GM12878 (cell line): ENCODE measurements around the gene GCH1. TPM values are rescaled to one million over a fixed set of nuclear protein-coding genes. Genes with fewer than 3 reads are reported as not detected.

Source experiments
- ATAC-seq: fragments of 200-7000 bp; cut with Tn5 transposase; 3 replicates; pipeline ENCODE4 v1.9.1; 2020; ENCODE audit warnings: mild to moderate bottlenecking, moderate library complexity
- BruUV-seq: library from RNA; stranded (reverse); fragments of 400-500 nt; replicated peaks from 2 replicates; lab custom pipeline; 2021; lab: Mats Ljungman, UMichigan
- CTCF ChIA-PET: fragments of 300-600 bp; sonication (Branson Sonifier 250); formaldehyde crosslinking; extraction: SDS; loops from one replicate; lab custom pipeline; 2021; ENCODE audit warnings: inconsistent platforms; lab: Yijun Ruan, JAX
- POLR2A ChIA-PET: fragments of 350-600 bp; formaldehyde crosslinking; extraction: SDS; loops from one replicate; lab custom pipeline; 2021; ENCODE audit warnings: inconsistent platforms; lab: Charles Lee
- RAD21 ChIA-PET: fragments of 300-600 bp; sonication (Branson Sonifier 250); formaldehyde crosslinking; loops from one replicate; lab custom pipeline; 2023; ENCODE audit warnings: antibody characterized with exemption; ENCODE audit not compliant: unreplicated experiment; lab: Charles Lee
- SMC1A ChIA-PET: fragments of 300-600 bp; sonication (Branson Sonifier 250); formaldehyde crosslinking; loops from one replicate; lab custom pipeline; 2023; ENCODE audit not compliant: unreplicated experiment, uncharacterized antibody; lab: Charles Lee
- DNase-seq: peaks from one replicate; pipeline ENCODE4 v3.0.0-alpha.2; 2011; ENCODE audit warnings: low read depth, low spot score
- FAIRE-seq: peaks from 3 replicates; lab custom pipeline; 2011; peaks lifted over from hg19 to GRCh38; lab: Jason Lieb, UNC
- H2AFZ ChIP-seq: 2 replicates; pipeline ENCODE4 v1.6.0; 2011; ENCODE audit warnings: low read depth, low read length, control low read depth; ENCODE audit not compliant: control insufficient read depth
- H3K27ac ChIP-seq: 2 replicates; pipeline ENCODE4 v1.5.1; 2011; ENCODE audit warnings: control low read depth; ENCODE audit not compliant: control insufficient read depth, insufficient read depth
- H3K27me3 ChIP-seq, 2 experiments: replicated peaks in 1 of 2; 2 replicates each; pipeline versions ENCODE4 v1.6.0 to v1.6.1; 2011; ENCODE audit warnings: low read length in 1 of 2; ENCODE audit not compliant: control insufficient read depth in 2 of 2, insufficient read depth in 2 of 2
- H3K36me3 ChIP-seq, 2 experiments: 2 replicates each; pipeline ENCODE4 v1.5.1; 2011; ENCODE audit warnings: low read length in 1 of 2; ENCODE audit not compliant: control insufficient read depth in 2 of 2, insufficient read depth in 2 of 2
- H3K4me1 ChIP-seq: 2 replicates; pipeline ENCODE4 v1.6.1; 2011; ENCODE audit warnings: mild to moderate bottlenecking, low read length, moderate library complexity, mixed read lengths; ENCODE audit not compliant: control insufficient read depth, insufficient read depth
- H3K4me2 ChIP-seq: 2 replicates; pipeline ENCODE4 v1.6.0; 2011; ENCODE audit warnings: control low read depth; ENCODE audit not compliant: control insufficient read depth, insufficient read depth
- H3K4me3 ChIP-seq: fragments of 200-600 bp; sonication (generic); 2 replicates; pipeline ENCODE4 v1.5.1; 2016
- H3K79me2 ChIP-seq: 2 replicates; pipeline ENCODE4 v1.6.0; 2011; ENCODE audit warnings: low read length; ENCODE audit not compliant: control insufficient read depth, insufficient read depth
- H3K9ac ChIP-seq: 2 replicates; pipeline ENCODE4 v1.8.0; 2011; ENCODE audit warnings: low read length, control low read depth, mixed read lengths; ENCODE audit not compliant: control insufficient read depth, insufficient read depth
- H3K9me3 ChIP-seq: replicated peaks from 3 replicates; pipeline ENCODE4 v1.5.1; 2011; ENCODE audit warnings: mild to moderate bottlenecking, low read length; ENCODE audit not compliant: control insufficient read depth, insufficient read depth
- H4K20me1 ChIP-seq: 2 replicates; pipeline ENCODE4 v1.6.0; 2011; ENCODE audit not compliant: control insufficient read depth, insufficient read depth
- CBX3 ChIP-seq: fragments of 200-600 bp; sonication (generic); IDR thresholded peaks from 2 replicates; pipeline ENCODE4 v1.6.1; 2016; ENCODE audit warnings: low read depth, borderline replicate concordance
- KLF5 ChIP-seq: fragments of 450-650 bp; IDR thresholded peaks from 2 replicates; pipeline ENCODE4 v1.6.1; 2014; ENCODE audit warnings: mild to moderate bottlenecking; ENCODE audit not compliant: partially characterized antibody
- PML ChIP-seq: IDR thresholded peaks from 2 replicates; pipeline ENCODE4 v1.6.1; 2012; ENCODE audit warnings: low read length, inconsistent platforms
- RAD21 ChIP-seq: IDR thresholded peaks from 2 replicates; pipeline ENCODE4 v1.6.1; 2011; ENCODE audit warnings: mild to moderate bottlenecking, low read depth, low read length, moderate library complexity; ENCODE audit not compliant: insufficient read depth
- SMC3 ChIP-seq: IDR thresholded peaks from 2 replicates; pipeline ENCODE4 v1.6.1; 2011; ENCODE audit warnings: low read length, improper control_type of control experiment, borderline replicate concordance
- TAF1 ChIP-seq: IDR thresholded peaks from 2 replicates; pipeline ENCODE4 v1.6.1; 2011; ENCODE audit warnings: mild to moderate bottlenecking, low read depth, low read length, borderline replicate concordance
- TBL1XR1 ChIP-seq: IDR thresholded peaks from 2 replicates; pipeline ENCODE4 v1.6.1; 2012; ENCODE audit warnings: low read depth, low read length, improper control_type of control experiment
- TCF12 ChIP-seq: IDR thresholded peaks from 2 replicates; pipeline ENCODE4 v1.6.1; 2011; ENCODE audit warnings: low read depth, mild to moderate bottlenecking, low read length
- ZSCAN29 ChIP-seq: fragments of 450-650 bp; IDR thresholded peaks from 2 replicates; pipeline ENCODE4 v1.6.1; 2017; ENCODE audit warnings: mild to moderate bottlenecking, moderate library complexity
- in situ Hi-C: fragments of 300-500 bp; cut with MboI; formaldehyde crosslinking; loops from 9 replicates; pipeline ENCODE4 v1.14.3; 2018; ENCODE audit warnings: mixed read lengths
- intact Hi-C: fragments of 100-400 bp; cut with micrococcal nuclease; formaldehyde crosslinking; loops from one replicate; pipeline ENCODE4 v1.14.2; 2022; ENCODE audit not compliant: unreplicated experiment
- polyA plus RNA-seq, 11 experiments: library from polyadenylated mRNA; depleted of rRNA in 4 of 11; unstranded in 6 of 11; stranded (reverse) in 5 of 11; fragments of >200 nt; fragmentation: Nextera tagmentation in 4 of 11; fragmentation: Illumina TruSeq in 1 of 11; extraction: Ambion mirVana in 4 of 11; extraction: Trizol in 1 of 11; gene quantifications; 1 replicate in 1 of 11; 2 replicates in 10 of 11; pipeline versions ENCODE4 v1.2.1 to v1.2.3, GENCODE V29; 2011 to 2016; ENCODE audit warnings: inconsistent platforms in 2 of 11, missing spikeins in 2 of 11, low read depth in 1 of 11
- total RNA-seq, 4 experiments: library from RNA; depleted of rRNA in 3 of 4; stranded (reverse); fragments of >200 nt in 3 of 4; fragmentation: Illumina TruSeq in 1 of 4; extraction: Trizol in 1 of 4; gene quantifications; 2 replicates each; pipeline versions ENCODE4 v1.2.1 to v1.2.3, GENCODE V29; 2013 to 2021
- TF ChIP-seq, protein P1 (sequence below): fragments of 450-650 bp; IDR thresholded peaks from 2 replicates; pipeline ENCODE4 v1.6.1; 2016; ENCODE audit warnings: mild to moderate bottlenecking, moderate library complexity, borderline replicate concordance
- TF ChIP-seq, protein P2 (sequence below): fragments of 450-650 bp; formaldehyde crosslinking; IDR thresholded peaks from 2 replicates; pipeline ENCODE4 v1.4.0; 2020; ENCODE audit warnings: mild to moderate bottlenecking, moderate library complexity
- TF ChIP-seq, protein P3 (sequence below): fragments of 450-650 bp; IDR thresholded peaks from 2 replicates; pipeline ENCODE4 v1.6.1; 2017; ENCODE audit warnings: low read depth, mild to moderate bottlenecking, moderate library complexity
- TF ChIP-seq, protein P4 (sequence below): IDR thresholded peaks from 2 replicates; pipeline ENCODE4 v1.6.1; 2012; ENCODE audit warnings: low read depth, low read length, improper control_type of control experiment

Gene GCH1
- total and polyA plus RNA-seq, 10 of the 15 experiments (the other 5 are each of a cell fraction or from before 2014, with no cell fraction given), result 25.1 to 37.0 (median 33.8) TPM

DNA sequence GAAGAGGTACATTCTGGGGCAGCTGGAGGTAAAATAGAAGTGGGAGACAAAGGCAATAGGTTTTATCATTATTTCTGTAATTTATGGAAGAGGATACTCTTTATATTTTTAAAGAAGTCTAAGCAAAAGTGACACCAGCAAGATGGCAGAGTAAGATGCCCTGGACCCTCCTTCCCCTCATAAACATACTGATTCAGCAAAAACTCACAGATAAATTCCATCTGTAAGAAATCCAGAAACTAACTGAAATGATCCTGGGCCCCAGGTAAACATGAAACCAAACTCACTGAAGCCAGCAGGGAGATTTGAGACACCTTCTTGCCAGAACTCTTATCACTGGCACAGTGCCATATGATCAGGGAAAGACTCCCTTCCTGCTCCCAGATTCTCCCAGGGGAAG lies 79.9 kb downstream of the GCH1 start:
- DNase-seq (no peak), FAIRE-seq (no peak), ATAC-seq (no peak)
- no peak overlapping the region for H3K27ac ChIP-seq
- ChIA-PET SMC1A (interaction anchor here (1.2 kb wide), 1 partner anchor 23 kb away, joined by 3 read pairs; no protein-coding TSS in a partner anchor), POLR2A (no interaction called here), CTCF (no interaction called here), RAD21 (no interaction called here)
- H3K27me3 ChIP-seq, result no peaks in the 10 kb centered on the region; a peak in 1 of 4 replicates
- in situ Hi-C loops, result no loop called here
- no peaks in the 10 kb centered on the region for H3K36me3 ChIP-seq
- peaks cover 4% of the 10 kb centered on the region; the same call in 2 of the 3 replicates for H3K9me3 ChIP-seq
- intact Hi-C loops, result no loop called here
- no peaks in the 10 kb centered on the region for H3K4me1 ChIP-seq
- no peak overlapping the region for H2AFZ ChIP-seq
- TF ChIP-seq TAF1, result no peak
- TF ChIP-seq, protein P1, sequence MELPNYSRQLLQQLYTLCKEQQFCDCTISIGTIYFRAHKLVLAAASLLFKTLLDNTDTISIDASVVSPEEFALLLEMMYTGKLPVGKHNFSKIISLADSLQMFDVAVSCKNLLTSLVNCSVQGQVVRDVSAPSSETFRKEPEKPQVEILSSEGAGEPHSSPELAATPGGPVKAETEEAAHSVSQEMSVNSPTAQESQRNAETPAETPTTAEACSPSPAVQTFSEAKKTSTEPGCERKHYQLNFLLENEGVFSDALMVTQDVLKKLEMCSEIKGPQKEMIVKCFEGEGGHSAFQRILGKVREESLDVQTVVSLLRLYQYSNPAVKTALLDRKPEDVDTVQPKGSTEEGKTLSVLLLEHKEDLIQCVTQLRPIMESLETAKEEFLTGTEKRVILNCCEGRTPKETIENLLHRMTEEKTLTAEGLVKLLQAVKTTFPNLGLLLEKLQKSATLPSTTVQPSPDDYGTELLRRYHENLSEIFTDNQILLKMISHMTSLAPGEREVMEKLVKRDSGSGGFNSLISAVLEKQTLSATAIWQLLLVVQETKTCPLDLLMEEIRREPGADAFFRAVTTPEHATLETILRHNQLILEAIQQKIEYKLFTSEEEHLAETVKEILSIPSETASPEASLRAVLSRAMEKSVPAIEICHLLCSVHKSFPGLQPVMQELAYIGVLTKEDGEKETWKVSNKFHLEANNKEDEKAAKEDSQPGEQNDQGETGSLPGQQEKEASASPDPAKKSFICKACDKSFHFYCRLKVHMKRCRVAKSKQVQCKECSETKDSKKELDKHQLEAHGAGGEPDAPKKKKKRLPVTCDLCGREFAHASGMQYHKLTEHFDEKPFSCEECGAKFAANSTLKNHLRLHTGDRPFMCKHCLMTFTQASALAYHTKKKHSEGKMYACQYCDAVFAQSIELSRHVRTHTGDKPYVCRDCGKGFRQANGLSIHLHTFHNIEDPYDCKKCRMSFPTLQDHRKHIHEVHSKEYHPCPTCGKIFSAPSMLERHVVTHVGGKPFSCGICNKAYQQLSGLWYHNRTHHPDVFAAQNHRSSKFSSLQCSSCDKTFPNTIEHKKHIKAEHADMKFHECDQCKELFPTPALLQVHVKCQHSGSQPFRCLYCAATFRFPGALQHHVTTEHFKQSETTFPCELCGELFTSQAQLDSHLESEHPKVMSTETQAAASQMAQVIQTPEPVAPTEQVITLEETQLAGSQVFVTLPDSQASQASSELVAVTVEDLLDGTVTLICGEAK, result no peak
- TF ChIP-seq ZSCAN29, result no peak
- TF ChIP-seq KLF5, result no peak
- no peak for TF ChIP-seq CBX3
- TF ChIP-seq, protein P2, sequence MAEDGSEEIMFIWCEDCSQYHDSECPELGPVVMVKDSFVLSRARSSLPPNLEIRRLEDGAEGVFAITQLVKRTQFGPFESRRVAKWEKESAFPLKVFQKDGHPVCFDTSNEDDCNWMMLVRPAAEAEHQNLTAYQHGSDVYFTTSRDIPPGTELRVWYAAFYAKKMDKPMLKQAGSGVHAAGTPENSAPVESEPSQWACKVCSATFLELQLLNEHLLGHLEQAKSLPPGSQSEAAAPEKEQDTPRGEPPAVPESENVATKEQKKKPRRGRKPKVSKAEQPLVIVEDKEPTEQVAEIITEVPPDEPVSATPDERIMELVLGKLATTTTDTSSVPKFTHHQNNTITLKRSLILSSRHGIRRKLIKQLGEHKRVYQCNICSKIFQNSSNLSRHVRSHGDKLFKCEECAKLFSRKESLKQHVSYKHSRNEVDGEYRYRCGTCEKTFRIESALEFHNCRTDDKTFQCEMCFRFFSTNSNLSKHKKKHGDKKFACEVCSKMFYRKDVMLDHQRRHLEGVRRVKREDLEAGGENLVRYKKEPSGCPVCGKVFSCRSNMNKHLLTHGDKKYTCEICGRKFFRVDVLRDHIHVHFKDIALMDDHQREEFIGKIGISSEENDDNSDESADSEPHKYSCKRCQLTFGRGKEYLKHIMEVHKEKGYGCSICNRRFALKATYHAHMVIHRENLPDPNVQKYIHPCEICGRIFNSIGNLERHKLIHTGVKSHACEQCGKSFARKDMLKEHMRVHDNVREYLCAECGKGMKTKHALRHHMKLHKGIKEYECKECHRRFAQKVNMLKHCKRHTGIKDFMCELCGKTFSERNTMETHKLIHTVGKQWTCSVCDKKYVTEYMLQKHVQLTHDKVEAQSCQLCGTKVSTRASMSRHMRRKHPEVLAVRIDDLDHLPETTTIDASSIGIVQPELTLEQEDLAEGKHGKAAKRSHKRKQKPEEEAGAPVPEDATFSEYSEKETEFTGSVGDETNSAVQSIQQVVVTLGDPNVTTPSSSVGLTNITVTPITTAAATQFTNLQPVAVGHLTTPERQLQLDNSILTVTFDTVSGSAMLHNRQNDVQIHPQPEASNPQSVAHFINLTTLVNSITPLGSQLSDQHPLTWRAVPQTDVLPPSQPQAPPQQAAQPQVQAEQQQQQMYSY (CRISPR knock-in tag), result no peak
- TF ChIP-seq TCF12, result no peak
- TF ChIP-seq, protein P3, sequence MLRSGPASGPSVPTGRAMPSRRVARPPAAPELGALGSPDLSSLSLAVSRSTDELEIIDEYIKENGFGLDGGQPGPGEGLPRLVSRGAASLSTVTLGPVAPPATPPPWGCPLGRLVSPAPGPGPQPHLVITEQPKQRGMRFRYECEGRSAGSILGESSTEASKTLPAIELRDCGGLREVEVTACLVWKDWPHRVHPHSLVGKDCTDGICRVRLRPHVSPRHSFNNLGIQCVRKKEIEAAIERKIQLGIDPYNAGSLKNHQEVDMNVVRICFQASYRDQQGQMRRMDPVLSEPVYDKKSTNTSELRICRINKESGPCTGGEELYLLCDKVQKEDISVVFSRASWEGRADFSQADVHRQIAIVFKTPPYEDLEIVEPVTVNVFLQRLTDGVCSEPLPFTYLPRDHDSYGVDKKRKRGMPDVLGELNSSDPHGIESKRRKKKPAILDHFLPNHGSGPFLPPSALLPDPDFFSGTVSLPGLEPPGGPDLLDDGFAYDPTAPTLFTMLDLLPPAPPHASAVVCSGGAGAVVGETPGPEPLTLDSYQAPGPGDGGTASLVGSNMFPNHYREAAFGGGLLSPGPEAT, result no peak
- no peak for TF ChIP-seq PML
- TF ChIP-seq, protein P4, sequence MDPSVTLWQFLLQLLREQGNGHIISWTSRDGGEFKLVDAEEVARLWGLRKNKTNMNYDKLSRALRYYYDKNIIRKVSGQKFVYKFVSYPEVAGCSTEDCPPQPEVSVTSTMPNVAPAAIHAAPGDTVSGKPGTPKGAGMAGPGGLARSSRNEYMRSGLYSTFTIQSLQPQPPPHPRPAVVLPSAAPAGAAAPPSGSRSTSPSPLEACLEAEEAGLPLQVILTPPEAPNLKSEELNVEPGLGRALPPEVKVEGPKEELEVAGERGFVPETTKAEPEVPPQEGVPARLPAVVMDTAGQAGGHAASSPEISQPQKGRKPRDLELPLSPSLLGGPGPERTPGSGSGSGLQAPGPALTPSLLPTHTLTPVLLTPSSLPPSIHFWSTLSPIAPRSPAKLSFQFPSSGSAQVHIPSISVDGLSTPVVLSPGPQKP, result no peak
- no peak for TF ChIP-seq TBL1XR1
- TF ChIP-seq SMC3, result no peak
- TF ChIP-seq RAD21, result no peak
- no peaks in the 10 kb centered on the region for H3K79me2 ChIP-seq
- no peak overlapping the region for H3K9ac ChIP-seq
- H4K20me1 ChIP-seq, result no peaks in the 10 kb centered on the region
- no peak overlapping the region for H3K4me3 ChIP-seq
- no TSS peak for BruUV-seq
- no peak overlapping the region for H3K4me2 ChIP-seq
